Liver (tissue), 9 donors: ENCODE measurements around the gene SNCAIP. TPM values are rescaled to one million over a fixed set of nuclear protein-coding genes. Genes with fewer than 3 reads are reported as not detected.

Experiments
- DNase-seq: peaks from one replicate; pipeline ENCODE4 v3.0.0-alpha.2; 2017; ENCODE audit warnings: low spot score
- H3K27ac ChIP-seq, 2 donors: one replicate each; pipeline ENCODE4 v1.7.0; 2013; ENCODE audit warnings: inconsistent platforms in 2 of 2, low read length in 2 of 2, control low read depth in 1 of 2, low read depth in 1 of 2, mild to moderate bottlenecking in 1 of 2
- H3K27me3 ChIP-seq, 4 donors: one replicate each; pipeline versions ENCODE4 v1.6.1 to v1.7.0; 2013; ENCODE audit warnings: low read length in 3 of 4, inconsistent platforms in 1 of 4, mild to moderate bottlenecking in 1 of 4, moderate library complexity in 1 of 4; ENCODE audit not compliant: control insufficient read depth in 4 of 4, insufficient read depth in 4 of 4
- H3K36me3 ChIP-seq, 4 donors: one replicate each; pipeline versions ENCODE4 v1.6.1 to v1.7.0; 2013; ENCODE audit warnings: low read length in 3 of 4, mild to moderate bottlenecking in 3 of 4, low read depth in 1 of 4, moderate library complexity in 1 of 4; ENCODE audit not compliant: control insufficient read depth in 4 of 4, insufficient read depth in 3 of 4
- H3K4me1 ChIP-seq, 4 donors: one replicate each; pipeline versions ENCODE4 v1.6.1 to v1.7.0; 2013; ENCODE audit warnings: low read length in 3 of 4, mild to moderate bottlenecking in 3 of 4, moderate library complexity in 1 of 4; ENCODE audit not compliant: control insufficient read depth in 4 of 4, insufficient read depth in 4 of 4
- H3K4me3 ChIP-seq, 3 donors: one replicate each; pipeline versions ENCODE4 v1.6.1 to v1.7.0; 2013; ENCODE audit warnings: low read length in 3 of 3, control low read depth in 1 of 3, low read depth in 1 of 3, mild to moderate bottlenecking in 1 of 3
- H3K9ac ChIP-seq, 2 donors: one replicate each; pipeline ENCODE4 v1.7.0; 2013; ENCODE audit warnings: low read length in 2 of 2, mild to moderate bottlenecking in 2 of 2, moderate library complexity in 2 of 2, control low read depth in 1 of 2, low read depth in 1 of 2
- H3K9me3 ChIP-seq, 4 donors: one replicate each; pipeline versions ENCODE4 v1.6.1 to v1.7.0; 2013; ENCODE audit warnings: low read length in 3 of 4; ENCODE audit not compliant: control insufficient read depth in 4 of 4
- EGR1 ChIP-seq, 2 donors: IDR thresholded peaks; 2 replicates each; pipeline ENCODE4 v1.6.1; 2016 to 2018; ENCODE audit warnings: antibody characterized with exemption in 2 of 2, low read depth in 2 of 2
- FOXA1 ChIP-seq: IDR thresholded peaks from 2 replicates; pipeline ENCODE4 v1.6.1; 2016; ENCODE audit warnings: antibody characterized with exemption
- FOXA2 ChIP-seq: IDR thresholded peaks from 2 replicates; pipeline ENCODE4 v1.6.1; 2016; ENCODE audit warnings: antibody characterized with exemption
- GABPA ChIP-seq, 2 donors: IDR thresholded peaks in 1 of 2; conservative IDR thresholded peaks in 1 of 2; 2 replicates each; pipeline ENCODE4 v1.6.1; 2016; ENCODE audit warnings: antibody characterized with exemption in 2 of 2, mild to moderate bottlenecking in 1 of 2, moderate library complexity in 1 of 2
- HNF4A ChIP-seq, 2 donors: conservative IDR thresholded peaks; 2 replicates each; pipeline ENCODE4 v1.6.1; 2016; ENCODE audit warnings: antibody characterized with exemption in 2 of 2, mild to moderate bottlenecking in 2 of 2
- HNF4G ChIP-seq: IDR thresholded peaks from 2 replicates; pipeline ENCODE4 v1.6.1; 2016; ENCODE audit warnings: antibody characterized with exemption
- JUND ChIP-seq, 2 donors: IDR thresholded peaks; 2 replicates each; pipeline ENCODE4 v1.6.1; 2016; ENCODE audit warnings: antibody characterized with exemption in 2 of 2
- NR2F2 ChIP-seq: IDR thresholded peaks from 2 replicates; pipeline ENCODE4 v1.6.1; 2016; ENCODE audit warnings: antibody characterized with exemption
- RAD21 ChIP-seq, 2 donors: IDR thresholded peaks; 2 replicates each; pipeline ENCODE4 v1.6.1; 2016; ENCODE audit warnings: antibody characterized with exemption in 2 of 2, mild to moderate bottlenecking in 2 of 2
- RXRA ChIP-seq, 2 donors: IDR thresholded peaks; 2 replicates each; pipeline ENCODE4 v1.6.1; 2017 to 2018; ENCODE audit warnings: antibody characterized with exemption in 2 of 2, mild to moderate bottlenecking in 1 of 2
- SP1 ChIP-seq: IDR thresholded peaks from 2 replicates; pipeline ENCODE4 v1.6.1; 2018; ENCODE audit warnings: antibody characterized with exemption, mild to moderate bottlenecking
- TAF1 ChIP-seq: conservative IDR thresholded peaks from 2 replicates; pipeline ENCODE4 v1.6.1; 2016; ENCODE audit warnings: antibody characterized with exemption, mild to moderate bottlenecking
- YY1 ChIP-seq: IDR thresholded peaks from 2 replicates; pipeline ENCODE4 v1.6.1; 2016; ENCODE audit warnings: antibody characterized with exemption, mild to moderate bottlenecking
- WGBS: extraction: QIAGEN DNeasy Blood & Tissue Kit; methylation state at CpG from one replicate; pipeline ENCODE4 v1.1.7; 2013; 5-methylcytosine and 5-hydroxymethylcytosine counted together
- polyA plus RNA-seq, 2 donors: library from polyadenylated mRNA; stranded (reverse) in 1 of 2; unstranded in 1 of 2; fragments of 200-250 nt in 1 of 2; fragments of >200 nt in 1 of 2; fragmentation: Nextera tagmentation in 1 of 2; extraction: Ambion mirVana in 1 of 2; gene quantifications; one replicate each; pipeline versions ENCODE4 v1.2.1 to v1.2.3, GENCODE V29; 2013 to 2015
- total RNA-seq, 2 donors: library from RNA; depleted of rRNA; stranded (reverse); fragments of >200 nt; gene quantifications; one replicate each; pipeline ENCODE4 v1.2.3, GENCODE V29; 2014
- TF ChIP-seq, protein P1 (sequence below): fragments of 150-350 bp; IDR thresholded peaks from 2 replicates; pipeline ENCODE4 v1.5.1; 2017; ENCODE audit warnings: improper control_type of control experiment, low read depth, low read length; ENCODE audit not compliant: missing input control
- TF ChIP-seq, protein P2 (sequence below): IDR thresholded peaks from 2 replicates; pipeline ENCODE4 v1.6.1; 2016; ENCODE audit warnings: antibody characterized with exemption
- TF ChIP-seq, protein P3 (sequence below): IDR thresholded peaks from 2 replicates; pipeline ENCODE4 v1.6.1; 2016; ENCODE audit warnings: antibody characterized with exemption
- TF ChIP-seq, protein P4 (sequence below): IDR thresholded peaks from 2 replicates; pipeline ENCODE4 v1.6.1; 2016; ENCODE audit warnings: antibody characterized with exemption
- TF ChIP-seq, protein P5 (sequence below): IDR thresholded peaks from 2 replicates; pipeline ENCODE4 v1.6.1; 2016; ENCODE audit warnings: antibody characterized with exemption, mild to moderate bottlenecking
- donor health status: healthy.
- donor health status: healthy.
- donor health status: healthy.
- donor health status: healthy.
- donor health status: healthy.

The SNCAIP gene
- total and polyA plus RNA-seq, 4 donors: 0.17 to 2.1 (median 0.74) TPM

DNA sequence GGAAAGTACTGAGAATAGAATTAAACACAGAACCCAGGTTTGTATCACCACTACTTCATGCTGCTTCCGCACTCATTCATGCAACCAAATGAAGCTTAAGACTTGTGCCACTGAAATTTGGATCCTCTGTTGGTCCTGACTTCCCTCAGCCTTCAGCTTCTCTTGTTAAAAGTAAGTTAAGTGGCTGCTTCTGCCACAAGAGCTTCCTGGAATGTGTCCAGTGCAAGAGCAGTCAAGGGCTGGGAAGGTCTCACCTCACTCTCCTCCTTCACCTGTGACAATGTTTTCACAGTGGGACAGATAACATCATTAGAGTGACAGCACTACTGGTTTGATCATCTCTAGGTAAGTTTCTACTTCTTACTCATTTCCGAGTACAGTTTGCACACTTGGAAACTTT is 7.9 kb downstream of the SNCAIP start:
- 91% methylated on average over 2 of the region's 2 CpGs for WGBS
- DNase-seq: no peak
- no peak overlapping the region for H3K9ac ChIP-seq
- TF ChIP-seq SP1: no peak
- TF ChIP-seq HNF4G: no peak
- no peak for TF ChIP-seq EGR1 (IDR thresholded peaks at IDR 0.05; ENCODE audit: low read depth in 2 of 2)
- no peak for TF ChIP-seq HNF4A (conservative IDR thresholded peaks at IDR 0.05)
- TF ChIP-seq, protein P1, sequence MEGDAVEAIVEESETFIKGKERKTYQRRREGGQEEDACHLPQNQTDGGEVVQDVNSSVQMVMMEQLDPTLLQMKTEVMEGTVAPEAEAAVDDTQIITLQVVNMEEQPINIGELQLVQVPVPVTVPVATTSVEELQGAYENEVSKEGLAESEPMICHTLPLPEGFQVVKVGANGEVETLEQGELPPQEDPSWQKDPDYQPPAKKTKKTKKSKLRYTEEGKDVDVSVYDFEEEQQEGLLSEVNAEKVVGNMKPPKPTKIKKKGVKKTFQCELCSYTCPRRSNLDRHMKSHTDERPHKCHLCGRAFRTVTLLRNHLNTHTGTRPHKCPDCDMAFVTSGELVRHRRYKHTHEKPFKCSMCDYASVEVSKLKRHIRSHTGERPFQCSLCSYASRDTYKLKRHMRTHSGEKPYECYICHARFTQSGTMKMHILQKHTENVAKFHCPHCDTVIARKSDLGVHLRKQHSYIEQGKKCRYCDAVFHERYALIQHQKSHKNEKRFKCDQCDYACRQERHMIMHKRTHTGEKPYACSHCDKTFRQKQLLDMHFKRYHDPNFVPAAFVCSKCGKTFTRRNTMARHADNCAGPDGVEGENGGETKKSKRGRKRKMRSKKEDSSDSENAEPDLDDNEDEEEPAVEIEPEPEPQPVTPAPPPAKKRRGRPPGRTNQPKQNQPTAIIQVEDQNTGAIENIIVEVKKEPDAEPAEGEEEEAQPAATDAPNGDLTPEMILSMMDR: no peak
- TF ChIP-seq, protein P2, sequence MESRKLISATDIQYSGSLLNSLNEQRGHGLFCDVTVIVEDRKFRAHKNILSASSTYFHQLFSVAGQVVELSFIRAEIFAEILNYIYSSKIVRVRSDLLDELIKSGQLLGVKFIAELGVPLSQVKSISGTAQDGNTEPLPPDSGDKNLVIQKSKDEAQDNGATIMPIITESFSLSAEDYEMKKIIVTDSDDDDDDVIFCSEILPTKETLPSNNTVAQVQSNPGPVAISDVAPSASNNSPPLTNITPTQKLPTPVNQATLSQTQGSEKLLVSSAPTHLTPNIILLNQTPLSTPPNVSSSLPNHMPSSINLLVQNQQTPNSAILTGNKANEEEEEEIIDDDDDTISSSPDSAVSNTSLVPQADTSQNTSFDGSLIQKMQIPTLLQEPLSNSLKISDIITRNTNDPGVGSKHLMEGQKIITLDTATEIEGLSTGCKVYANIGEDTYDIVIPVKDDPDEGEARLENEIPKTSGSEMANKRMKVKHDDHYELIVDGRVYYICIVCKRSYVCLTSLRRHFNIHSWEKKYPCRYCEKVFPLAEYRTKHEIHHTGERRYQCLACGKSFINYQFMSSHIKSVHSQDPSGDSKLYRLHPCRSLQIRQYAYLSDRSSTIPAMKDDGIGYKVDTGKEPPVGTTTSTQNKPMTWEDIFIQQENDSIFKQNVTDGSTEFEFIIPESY: no peak
- no peak for TF ChIP-seq FOXA2
- TF ChIP-seq NR2F2: no peak
- no peak overlapping the region for H3K27ac ChIP-seq
- no peaks in the 10 kb centered on the region for H3K9me3 ChIP-seq
- no peak overlapping the region for H3K4me3 ChIP-seq
- peaks cover 0 to 6% (median 0%) of the 10 kb centered on the region in 4 donors for H3K27me3 ChIP-seq
- no peaks in the 10 kb centered on the region for H3K36me3 ChIP-seq
- no peaks in the 10 kb centered on the region for H3K4me1 ChIP-seq

DNA sequence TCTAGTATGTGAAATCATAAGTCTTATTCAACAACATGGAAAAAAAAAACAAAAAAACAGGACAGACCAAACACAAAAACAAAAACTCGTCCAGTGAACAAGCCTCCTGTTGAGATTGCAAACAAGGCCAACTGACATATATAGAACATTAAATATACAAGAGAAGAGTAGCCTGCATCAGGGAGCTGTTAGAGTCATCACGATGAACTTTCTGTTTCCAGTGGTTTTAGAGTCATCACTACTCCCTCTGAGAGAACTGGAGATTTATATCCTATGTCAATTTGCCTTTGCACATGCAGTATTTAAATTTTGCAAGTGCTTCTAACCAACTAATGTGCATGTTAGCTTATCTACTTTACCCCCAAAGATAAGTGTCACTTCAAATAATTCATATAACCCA is 9.9 kb downstream of the SNCAIP start:
- Histone ChIP-seq H3K36me3 (no peaks in the 10 kb centered on the region), H3K27ac (no peak overlapping the region), H3K4me3 (no peak overlapping the region), H3K27me3 (peaks cover 0 to 3% (median 0%) of the 10 kb centered on the region in 4 donors), H3K9me3 (no peaks in the 10 kb centered on the region), H3K4me1 (no peaks in the 10 kb centered on the region), H3K9ac (no peak overlapping the region)
- no peak for DNase-seq
- 74% methylated on average over 2 of the region's 2 CpGs for whole genome bisulfite sequencing
- no peak for TF ChIP-seq SP1
- TF ChIP-seq FOXA2: no peak
- TF ChIP-seq, protein P3, sequence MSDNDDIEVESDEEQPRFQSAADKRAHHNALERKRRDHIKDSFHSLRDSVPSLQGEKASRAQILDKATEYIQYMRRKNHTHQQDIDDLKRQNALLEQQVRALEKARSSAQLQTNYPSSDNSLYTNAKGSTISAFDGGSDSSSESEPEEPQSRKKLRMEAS: no peak
- no peak for TF ChIP-seq YY1
- no peak for TF ChIP-seq NR2F2
- no peak for TF ChIP-seq EGR1 (IDR thresholded peaks at IDR 0.05; ENCODE audit: low read depth in 2 of 2)
- TF ChIP-seq, protein P4, sequence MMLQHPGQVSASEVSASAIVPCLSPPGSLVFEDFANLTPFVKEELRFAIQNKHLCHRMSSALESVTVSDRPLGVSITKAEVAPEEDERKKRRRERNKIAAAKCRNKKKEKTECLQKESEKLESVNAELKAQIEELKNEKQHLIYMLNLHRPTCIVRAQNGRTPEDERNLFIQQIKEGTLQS: no peak
- no peak for TF ChIP-seq JUND (IDR thresholded peaks at IDR 0.05)
- TF ChIP-seq HNF4G: no peak
- TF ChIP-seq HNF4A (conservative IDR thresholded peaks at IDR 0.05): no peak
- no peak for TF ChIP-seq GABPA (IDR thresholded peaks at IDR 0.05 in 1 of 2, conservative IDR thresholded peaks at IDR 0.05 in 1 of 2)
- TF ChIP-seq, protein P5, sequence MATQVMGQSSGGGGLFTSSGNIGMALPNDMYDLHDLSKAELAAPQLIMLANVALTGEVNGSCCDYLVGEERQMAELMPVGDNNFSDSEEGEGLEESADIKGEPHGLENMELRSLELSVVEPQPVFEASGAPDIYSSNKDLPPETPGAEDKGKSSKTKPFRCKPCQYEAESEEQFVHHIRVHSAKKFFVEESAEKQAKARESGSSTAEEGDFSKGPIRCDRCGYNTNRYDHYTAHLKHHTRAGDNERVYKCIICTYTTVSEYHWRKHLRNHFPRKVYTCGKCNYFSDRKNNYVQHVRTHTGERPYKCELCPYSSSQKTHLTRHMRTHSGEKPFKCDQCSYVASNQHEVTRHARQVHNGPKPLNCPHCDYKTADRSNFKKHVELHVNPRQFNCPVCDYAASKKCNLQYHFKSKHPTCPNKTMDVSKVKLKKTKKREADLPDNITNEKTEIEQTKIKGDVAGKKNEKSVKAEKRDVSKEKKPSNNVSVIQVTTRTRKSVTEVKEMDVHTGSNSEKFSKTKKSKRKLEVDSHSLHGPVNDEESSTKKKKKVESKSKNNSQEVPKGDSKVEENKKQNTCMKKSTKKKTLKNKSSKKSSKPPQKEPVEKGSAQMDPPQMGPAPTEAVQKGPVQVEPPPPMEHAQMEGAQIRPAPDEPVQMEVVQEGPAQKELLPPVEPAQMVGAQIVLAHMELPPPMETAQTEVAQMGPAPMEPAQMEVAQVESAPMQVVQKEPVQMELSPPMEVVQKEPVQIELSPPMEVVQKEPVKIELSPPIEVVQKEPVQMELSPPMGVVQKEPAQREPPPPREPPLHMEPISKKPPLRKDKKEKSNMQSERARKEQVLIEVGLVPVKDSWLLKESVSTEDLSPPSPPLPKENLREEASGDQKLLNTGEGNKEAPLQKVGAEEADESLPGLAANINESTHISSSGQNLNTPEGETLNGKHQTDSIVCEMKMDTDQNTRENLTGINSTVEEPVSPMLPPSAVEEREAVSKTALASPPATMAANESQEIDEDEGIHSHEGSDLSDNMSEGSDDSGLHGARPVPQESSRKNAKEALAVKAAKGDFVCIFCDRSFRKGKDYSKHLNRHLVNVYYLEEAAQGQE: no peak
- no peak for TF ChIP-seq RXRA (IDR thresholded peaks at IDR 0.05)
- no peak for TF ChIP-seq TAF1
- TF ChIP-seq, protein P1: no peak
- TF ChIP-seq FOXA1: no peak
- TF ChIP-seq, protein P2: no peak
- TF ChIP-seq RAD21 (IDR thresholded peaks at IDR 0.05): no peak
